Spleen (tissue), 7 donors: ENCODE results near the gene LPP.

Source experiments
- CTCF ChIP-seq, 11 experiments: fragments of 200-600 bp in 7 of 11; fragments of 450-650 bp in 4 of 11; sonication (generic) in 4 of 11; IDR thresholded peaks in 8 of 11; conservative IDR thresholded peaks in 3 of 11; 1 replicate in 7 of 11; 2 replicates in 4 of 11; pipeline versions ENCODE4 v1.4.0 to v1.8.0; 2016 to 2021; ENCODE audit warnings: antibody characterized with exemption in 11 of 11, inconsistent platforms in 4 of 11, mild to moderate bottlenecking in 1 of 11
- POLR2A ChIP-seq, 3 donors: fragments of 450-650 bp; IDR thresholded peaks; one replicate each; pipeline ENCODE4 v1.5.1; 2017; ENCODE audit warnings: antibody characterized with exemption in 3 of 3, mild to moderate bottlenecking in 1 of 3
- POLR2AphosphoS5 ChIP-seq, 3 donors: sonication (generic); formaldehyde crosslinking; IDR thresholded peaks; one replicate each; pipeline ENCODE4 v1.5.1; 2017; ENCODE audit warnings: antibody characterized with exemption in 3 of 3
- donor health status: DM: no; HTN: no; CAD: no; lungs with moderate emphysema.
- donor health status: DM: no; HTN: no; CAD: no.
- donor health status: DM: no; HTN: no; CAD: no.

GRCh38 chr3:188797045-188797444, 643.1 kb downstream of the LPP start:
- TF ChIP-seq CTCF (IDR thresholded peaks at IDR 0.05 in 8 of 11, conservative IDR thresholded peaks at IDR 0.05 in 3 of 11) (no peak), POLR2AphosphoS5 (IDR thresholded peaks at IDR 0.05) (no peak), POLR2A (IDR thresholded peaks at IDR 0.05) (no peak)
